HG03432 (cell line): ENCODE measurements around the gene GSTM1.
A peak's percentile ranks its signal among the peaks of the same experiment; 100 is the strongest.

ENCODE experiments used
- ATAC-seq: cut with Tn5 transposase; IDR thresholded peaks from one replicate; pipeline ENCODE4 v1.9.1; 2021; ENCODE audit warnings: mild to moderate bottlenecking, moderate library complexity; ENCODE audit not compliant: unreplicated experiment

The GSTM1 gene

GRCh38 chr1:109725510-109725909 lies 37.9 kb downstream of the GSTM1 start:
- ATAC-seq, result no peak

DNA sequence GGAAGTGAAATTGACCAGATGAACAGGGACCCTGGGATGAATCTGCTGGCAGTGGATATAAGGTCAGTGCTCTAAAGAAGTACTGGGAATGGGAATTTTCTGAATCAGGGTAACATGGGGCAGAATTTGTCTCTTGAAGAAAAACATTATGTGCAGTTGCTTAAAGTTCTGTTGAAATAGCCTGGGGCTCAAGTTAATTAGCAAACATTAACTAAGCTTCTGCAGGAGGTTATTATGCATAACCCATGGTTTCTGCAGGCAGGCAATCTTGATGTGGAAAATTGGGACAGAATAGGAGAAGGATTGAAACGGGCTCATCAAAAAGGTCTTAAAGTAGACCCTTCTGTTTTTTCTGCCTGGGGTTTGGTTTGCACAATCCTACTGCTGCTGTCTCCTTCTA lies 38.4 kb downstream of the GSTM1 start:
- ATAC-seq, result no peak

- no peak for ATAC-seq
These were observed 39.2 kb downstream of the GSTM1 start for GRCh38 chr1:109726728-109727373.

- no peak for ATAC-seq
These were observed 41.3 kb downstream of the GSTM1 start for GRCh38 chr1:109728870-109729269.

DNA sequence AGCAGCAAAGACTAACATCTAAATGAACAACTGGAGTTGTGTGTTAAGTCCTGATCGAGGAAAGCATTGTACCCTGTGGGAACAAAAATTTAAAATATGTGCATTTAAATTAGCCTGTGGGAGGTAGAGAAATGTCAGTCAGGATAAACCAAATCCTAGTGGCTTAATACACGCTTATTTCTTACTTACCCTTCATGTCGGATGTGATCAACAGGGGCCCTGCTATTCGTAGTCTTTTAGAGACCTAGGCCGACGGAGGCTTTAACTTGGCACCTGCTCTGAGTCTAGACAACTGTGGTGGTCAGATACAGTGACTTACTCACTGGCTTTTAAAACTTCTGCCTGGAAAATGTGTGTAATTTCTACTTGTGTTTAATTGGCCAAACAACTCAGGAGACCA lies 43.0 kb downstream of the GSTM1 start:
- no peak for ATAC-seq

DNA sequence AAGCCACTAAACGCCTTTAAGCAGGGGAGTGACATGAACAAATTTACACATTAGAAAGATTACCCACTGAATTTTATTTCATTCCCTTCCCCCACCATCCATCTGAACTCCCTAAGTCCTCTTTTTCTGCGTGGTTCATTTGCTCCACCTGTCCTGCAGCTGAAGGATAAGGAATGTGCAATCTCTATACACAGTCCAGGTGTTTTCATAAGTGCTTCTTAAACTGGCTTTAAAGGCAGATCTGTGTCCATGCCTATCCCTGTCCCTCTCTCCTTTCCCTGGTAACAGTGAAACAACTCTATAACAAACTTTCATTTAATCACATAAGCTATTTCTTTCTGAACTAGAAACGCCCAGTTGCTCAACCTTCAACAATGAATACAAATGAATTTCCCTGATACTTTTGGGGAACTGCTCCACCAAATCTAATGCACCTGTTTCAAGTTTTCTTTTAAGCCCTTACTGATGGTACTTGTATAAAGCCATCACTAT lies 44.8 kb downstream of the GSTM1 start:
- no peak for ATAC-seq

DNA sequence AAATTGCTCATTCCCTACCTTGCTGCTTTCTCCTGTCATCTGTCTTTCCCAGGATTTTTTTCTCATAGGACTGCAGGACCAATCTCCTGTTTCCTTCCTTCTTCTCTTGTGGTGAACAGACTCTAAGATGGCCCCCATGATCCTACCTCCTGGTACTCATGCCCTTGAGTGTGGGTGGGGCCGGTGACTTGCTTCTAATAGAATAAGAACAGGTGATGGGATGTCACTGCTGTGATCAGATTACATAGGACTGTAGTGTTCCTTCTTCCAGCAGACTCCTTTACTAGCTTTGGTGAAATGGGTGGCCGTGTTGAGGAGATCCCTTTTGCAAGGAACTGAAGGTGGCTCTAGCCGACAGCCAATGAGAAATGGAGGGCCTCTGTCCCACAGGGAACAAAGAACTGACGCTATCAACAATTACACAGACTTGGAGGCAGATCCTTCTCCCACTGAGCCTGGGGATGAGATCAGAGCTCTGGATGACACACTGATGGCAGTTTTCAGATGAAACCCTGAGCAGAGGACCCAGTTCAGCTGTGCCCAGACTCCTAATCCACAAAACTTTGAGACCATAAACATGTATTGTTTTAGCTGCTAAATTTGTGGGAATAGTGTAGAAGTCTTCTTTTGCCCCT lies 45.7 kb downstream of the GSTM1 start:
- no peak for ATAC-seq

GRCh38 chr1:109739738-109740614 lies 52.4 kb downstream of the GSTM1 start:
- ATAC-seq, result peak; percentile 94

- ATAC-seq, result peak; percentile 36
These were observed 53.2 kb downstream of the GSTM1 start, which contains the start of gene GSTM3 for GRCh38 chr1:109740615-109741373. Gene GSTM3, minus strand, starts transcription at chr1:109741038. Its CDS starts 751 bp downstream, at chr1:109740287.
